HG02981 (cell line): Measurements from ENCODE around the gene OR1G1.
"Not testable (repeated sequence)": the region's sequence is repeated elsewhere in the genome, so short reads cannot be mapped to it uniquely, and the experiment has no call there.

Experiments used
- ATAC-seq: cut with Tn5 transposase; IDR thresholded peaks from one replicate; pipeline ENCODE4 v1.9.1; 2021; ENCODE audit warnings: mild to moderate bottlenecking, moderate library complexity; ENCODE audit not compliant: unreplicated experiment

OR1G1 gene

GRCh38 chr17:3127451-3127850 is at the start of gene OR1G1:
Gene OR1G1, minus strand, starts transcription at chr17:3127551. Its CDS starts 0 bp downstream, at chr17:3127551.
- no peak for ATAC-seq

DNA sequence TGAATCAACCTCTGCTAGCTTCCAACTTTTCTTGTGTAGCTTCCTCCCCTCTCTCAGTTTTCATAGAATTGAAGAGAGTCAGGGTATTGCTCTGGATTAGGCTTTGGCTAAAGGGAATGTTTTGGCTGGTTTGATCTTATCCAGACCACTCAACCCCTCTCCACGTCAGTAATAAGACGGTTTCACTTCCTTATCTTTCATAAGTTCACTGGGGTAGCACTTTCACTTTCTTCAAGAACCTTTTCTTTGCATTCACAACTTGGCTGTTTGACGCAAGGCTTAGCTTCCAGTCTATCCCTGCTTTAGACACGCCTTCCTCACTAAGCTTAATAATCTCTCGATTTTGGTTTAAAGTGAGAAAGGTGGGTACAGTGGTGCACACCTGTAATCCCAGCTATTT is 40.2 kb upstream of the OR1G1 start:
- ATAC-seq: no peak

DNA sequence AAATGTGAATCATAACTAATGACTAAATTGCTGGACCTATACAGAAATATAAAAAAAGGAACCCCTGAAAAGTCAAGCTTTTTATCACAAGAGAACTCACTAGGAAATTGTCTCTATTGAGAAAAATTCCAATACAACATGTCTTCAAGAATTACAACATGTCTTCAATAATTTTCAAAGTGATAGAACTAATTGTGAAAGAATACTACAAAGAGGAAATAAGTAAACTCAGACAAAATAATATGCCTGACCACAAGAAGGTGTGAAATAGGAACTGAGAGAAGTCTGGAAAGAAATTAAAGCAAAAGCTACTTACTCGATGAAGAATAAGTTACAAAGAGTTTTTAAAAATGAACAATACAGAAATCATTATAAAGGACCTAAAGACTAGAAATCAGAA is 29.9 kb upstream of the OR1G1 start:
- no peak for ATAC-seq

- ATAC-seq: not testable (repeated sequence)
These were observed 10.1 kb upstream of the OR1G1 start for GRCh38 chr17:3137494-3137893.

DNA sequence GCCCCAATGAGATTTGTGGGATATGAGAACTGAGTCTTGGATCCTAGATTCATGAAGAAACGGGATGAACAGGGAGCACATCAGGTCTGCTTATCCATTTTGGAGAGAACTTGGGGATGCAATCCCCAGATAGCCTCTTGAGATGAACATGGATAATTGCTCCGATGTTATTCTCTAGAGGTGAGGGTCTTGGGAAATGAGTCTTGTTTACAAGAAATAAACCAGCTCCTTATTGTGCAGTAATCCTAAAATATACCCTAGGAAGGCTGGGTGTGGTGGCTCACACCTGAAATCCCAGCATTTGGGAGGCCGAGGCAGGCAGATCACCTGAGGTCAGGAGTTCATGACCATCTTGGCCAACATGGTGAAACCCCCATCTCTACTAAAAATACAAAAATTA is 23.0 kb downstream of the OR1G1 start, which contains the start of gene OR1D2:
Gene OR1D2 (minus strand): TSS at position 101 of the 400 bp plus-strand sequence. CDS start 11,426 bp downstream, outside the sequence.
- ATAC-seq: no peak
